Right atrium auricular region (tissue), 2 donors: ENCODE data around the gene ADPRM. TPM values are rescaled to one million over a fixed set of nuclear protein-coding genes. Genes with fewer than 3 reads are reported as not detected.

ENCODE experiments used
- DNase-seq: peaks from one replicate; pipeline ENCODE4 v3.0.0-alpha.2; 2019; ENCODE audit warnings: low spot score
- H3K27ac ChIP-seq, 2 donors: fragments of 200-600 bp; sonication (generic); 1 replicate in 1 of 2; 2 replicates in 1 of 2; pipeline ENCODE4 v1.5.1; 2016 to 2019
- H3K27me3 ChIP-seq, 2 donors: fragments of 200-600 bp; sonication (generic); one replicate each; pipeline versions ENCODE4 v1.5.1 to v1.6.0; 2017 to 2019
- H3K36me3 ChIP-seq: fragments of 200-600 bp; sonication (generic); one replicate; pipeline ENCODE4 v1.5.1; 2016
- H3K4me1 ChIP-seq, 2 donors: fragments of 200-600 bp; sonication (generic); one replicate each; pipeline versions ENCODE4 v1.5.1 to v1.6.0; 2017 to 2019
- H3K4me3 ChIP-seq, 2 donors: fragments of 200-600 bp; sonication (generic); 1 replicate in 1 of 2; 2 replicates in 1 of 2; pipeline ENCODE4 v1.5.1; 2017 to 2019; ENCODE audit warnings: mild to moderate bottlenecking in 1 of 2, moderate library complexity in 1 of 2
- H3K9me3 ChIP-seq, 2 donors: fragments of 200-600 bp; sonication (generic); one replicate each; pipeline ENCODE4 v1.5.1; 2019
- total RNA-seq, 2 donors: library from RNA; depleted of rRNA; stranded (reverse); fragments of >200 nt; gene quantifications; one replicate each; pipeline ENCODE4 v1.1.0, GENCODE V29; 2016
- TF ChIP-seq, protein P1 (sequence below), 2 donors: fragments of 200-600 bp; sonication (generic); IDR thresholded peaks; one replicate each; pipeline ENCODE4 v1.5.1; 2019; ENCODE audit warnings: antibody characterized with exemption in 2 of 2

The ADPRM gene
- total RNA-seq, 2 donors from 2014 or later = 2.4 to 3.8 TPM

DNA sequence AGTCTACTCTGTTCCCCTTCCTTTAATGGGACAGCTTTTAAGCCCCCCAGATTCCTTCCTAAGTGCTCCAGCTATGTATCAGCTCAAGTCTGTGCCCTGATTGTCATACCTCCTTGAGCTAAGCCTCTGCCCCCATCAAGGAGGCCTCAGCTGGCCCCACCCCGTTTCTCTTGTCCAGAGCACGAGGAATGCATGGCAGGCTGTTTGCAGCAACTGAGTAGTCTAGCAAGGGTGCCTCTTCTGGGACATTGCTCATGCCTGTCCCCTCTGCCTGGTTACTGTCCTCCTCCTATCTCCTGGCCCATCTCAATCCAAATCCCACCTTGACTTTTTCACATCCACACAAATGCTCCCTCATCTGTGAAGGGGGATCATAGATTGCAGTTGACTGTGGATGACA is 60.3 kb downstream of the ADPRM start:
- no peaks in the 10 kb centered on the region for H3K4me1 ChIP-seq
- TF ChIP-seq, protein P1, sequence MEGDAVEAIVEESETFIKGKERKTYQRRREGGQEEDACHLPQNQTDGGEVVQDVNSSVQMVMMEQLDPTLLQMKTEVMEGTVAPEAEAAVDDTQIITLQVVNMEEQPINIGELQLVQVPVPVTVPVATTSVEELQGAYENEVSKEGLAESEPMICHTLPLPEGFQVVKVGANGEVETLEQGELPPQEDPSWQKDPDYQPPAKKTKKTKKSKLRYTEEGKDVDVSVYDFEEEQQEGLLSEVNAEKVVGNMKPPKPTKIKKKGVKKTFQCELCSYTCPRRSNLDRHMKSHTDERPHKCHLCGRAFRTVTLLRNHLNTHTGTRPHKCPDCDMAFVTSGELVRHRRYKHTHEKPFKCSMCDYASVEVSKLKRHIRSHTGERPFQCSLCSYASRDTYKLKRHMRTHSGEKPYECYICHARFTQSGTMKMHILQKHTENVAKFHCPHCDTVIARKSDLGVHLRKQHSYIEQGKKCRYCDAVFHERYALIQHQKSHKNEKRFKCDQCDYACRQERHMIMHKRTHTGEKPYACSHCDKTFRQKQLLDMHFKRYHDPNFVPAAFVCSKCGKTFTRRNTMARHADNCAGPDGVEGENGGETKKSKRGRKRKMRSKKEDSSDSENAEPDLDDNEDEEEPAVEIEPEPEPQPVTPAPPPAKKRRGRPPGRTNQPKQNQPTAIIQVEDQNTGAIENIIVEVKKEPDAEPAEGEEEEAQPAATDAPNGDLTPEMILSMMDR (IDR thresholded peaks at IDR 0.05) = no peak
- no peak overlapping the region for H3K4me3 ChIP-seq
- no peaks in the 10 kb centered on the region for H3K36me3 ChIP-seq
- H3K27ac ChIP-seq = no peak overlapping the region
- DNase-seq = no peak
- H3K9me3 ChIP-seq = no peaks in the 10 kb centered on the region
- no peaks in the 10 kb centered on the region for H3K27me3 ChIP-seq

DNA sequence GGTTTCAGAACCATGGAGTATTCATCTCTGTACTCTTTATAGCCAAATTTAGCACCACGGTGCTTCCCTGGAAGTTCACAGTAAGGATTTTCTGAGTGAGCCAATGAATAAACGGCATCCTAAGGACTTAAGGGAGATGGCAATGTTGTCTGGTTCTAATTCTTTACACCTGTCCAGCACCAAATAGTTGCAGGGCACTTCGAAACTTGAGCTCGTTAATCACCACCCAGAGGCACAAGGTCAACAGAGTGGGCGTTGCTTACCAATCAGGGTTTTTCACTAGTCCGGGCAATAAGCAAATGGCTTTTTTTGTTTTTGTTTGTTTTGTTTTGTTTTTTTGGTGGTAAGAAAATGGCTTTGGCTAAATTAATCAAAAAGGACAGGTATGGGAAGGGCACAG is 60.7 kb downstream of the ADPRM start:
- H3K27me3 ChIP-seq = no peaks in the 10 kb centered on the region
- H3K27ac ChIP-seq = no peak overlapping the region
- H3K4me1 ChIP-seq = no peaks in the 10 kb centered on the region
- TF ChIP-seq, protein P1 (IDR thresholded peaks at IDR 0.05) = no peak
- H3K36me3 ChIP-seq = no peaks in the 10 kb centered on the region
- no peak overlapping the region for H3K4me3 ChIP-seq
- H3K9me3 ChIP-seq = no peaks in the 10 kb centered on the region
- no peak for DNase-seq

Other genes starting within 250 kb of the ADPRM start
- gene MYH4, start 228.0 kb upstream of the ADPRM start, total RNA-seq = not detected
- gene MYH1, start 179.1 kb upstream of the ADPRM start, total RNA-seq = under 1 TPM in 1 of 2 donors, not detected in 1; 0.07 TPM
- not detected for gene MYH2, start 147.9 kb upstream of the ADPRM start, total RNA-seq
- under 1 TPM; 0.22 to 0.43 TPM for gene MYH3, start 40.3 kb upstream of the ADPRM start, total RNA-seq
- 10 to 100 TPM; 14.6 to 21.6 TPM for gene SCO1, start 61 bp upstream of the ADPRM start, total RNA-seq
- 1 to 10 TPM; 5.5 to 6.5 TPM for gene TMEM220, start 32.4 kb downstream of the ADPRM start, total RNA-seq
- not detected for gene TMEM238L, start 106.5 kb downstream of the ADPRM start, total RNA-seq
- gene PIRT, start 140.5 kb downstream of the ADPRM start, total RNA-seq = not detected